NCI-H1092 (cell line): Measurements from ENCODE around the gene DYNLRB1.
"Not testable (repeated sequence)": the region's sequence is repeated elsewhere in the genome, so short reads cannot be mapped to it uniquely, and the experiment has no call there.

Experiments
- DNase-seq: peaks from one replicate; lab custom pipeline; 2025; lab: John Stamatoyannopoulos, UW

Gene DYNLRB1

GRCh38 chr20:34512266-34512954 lies 3.8 kb upstream of the DYNLRB1 start:
- no peak for DNase-seq

- no peak for DNase-seq
Measured at GRCh38 chr20:34512955-34513419, 3.2 kb upstream of the DYNLRB1 start.

GRCh38 chr20:34514034-34514433 lies 2.2 kb upstream of the DYNLRB1 start:
- DNase-seq: not testable (repeated sequence)

- DNase-seq: no peak
Measured at GRCh38 chr20:34514897-34515483, 1.2 kb upstream of the DYNLRB1 start.

DNA sequence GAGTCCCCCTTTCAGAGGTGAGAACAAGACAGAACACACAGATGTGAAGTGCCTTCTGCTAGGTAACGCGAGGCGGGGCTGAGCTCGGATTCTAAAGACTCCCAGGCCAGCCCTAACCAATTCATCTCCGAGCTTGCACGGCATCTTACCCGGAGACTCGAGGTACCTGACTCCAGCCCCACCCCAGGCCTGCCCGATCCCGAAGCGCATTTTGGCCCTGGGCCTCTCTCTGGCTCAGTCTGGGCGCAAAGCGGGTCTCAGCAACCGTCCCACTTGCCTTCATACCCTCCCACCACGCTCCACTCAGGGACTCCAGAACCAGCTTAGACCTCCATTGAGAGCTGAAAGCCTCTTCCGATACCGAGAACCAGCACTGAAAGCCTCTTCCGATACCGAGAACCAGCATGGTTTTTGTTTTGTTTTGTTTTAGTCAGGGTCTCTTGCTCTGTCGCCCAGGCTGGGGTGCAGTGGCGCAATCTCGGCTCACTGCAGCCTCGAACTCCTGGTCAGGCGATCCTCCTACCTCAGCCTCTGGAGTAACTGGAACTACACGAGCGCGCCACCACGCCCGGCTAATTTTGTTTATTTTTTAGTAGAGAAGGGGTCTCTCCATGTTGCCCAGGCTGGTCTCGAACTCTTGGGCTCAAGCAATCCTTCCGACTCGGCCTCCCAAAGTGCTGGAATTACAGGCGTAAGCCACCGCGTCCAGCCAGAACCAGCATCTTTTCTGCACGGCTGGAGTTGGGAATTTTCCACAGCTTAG lies 557 bp upstream of the DYNLRB1 start:
- peak; percentile 57 for DNase-seq

DNA sequence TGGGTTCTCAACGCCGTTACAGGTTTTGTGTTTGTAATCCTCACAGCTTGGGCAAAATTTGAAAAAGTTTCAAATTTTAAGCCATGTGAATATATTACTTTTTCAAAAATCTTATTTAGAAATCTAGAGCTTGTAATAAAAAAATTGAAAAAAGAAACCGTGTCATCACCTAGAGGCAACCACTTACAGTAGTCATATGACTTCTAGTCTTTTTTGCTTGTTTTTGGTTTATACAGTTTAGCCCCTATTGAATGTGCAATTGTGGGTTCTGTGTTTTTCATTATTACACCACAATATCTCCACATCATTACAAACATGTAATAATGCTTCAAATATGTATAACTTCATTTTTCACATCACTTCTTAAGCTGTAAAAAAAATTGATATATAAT lies 888 bp downstream of the DYNLRB1 start:
- no peak for DNase-seq

GRCh38 chr20:34518863-34519262 lies 2.6 kb downstream of the DYNLRB1 start:
- not testable (repeated sequence) for DNase-seq

- not testable (repeated sequence) for DNase-seq
Measured at GRCh38 chr20:34519841-34520240, 3.6 kb downstream of the DYNLRB1 start.

DNA sequence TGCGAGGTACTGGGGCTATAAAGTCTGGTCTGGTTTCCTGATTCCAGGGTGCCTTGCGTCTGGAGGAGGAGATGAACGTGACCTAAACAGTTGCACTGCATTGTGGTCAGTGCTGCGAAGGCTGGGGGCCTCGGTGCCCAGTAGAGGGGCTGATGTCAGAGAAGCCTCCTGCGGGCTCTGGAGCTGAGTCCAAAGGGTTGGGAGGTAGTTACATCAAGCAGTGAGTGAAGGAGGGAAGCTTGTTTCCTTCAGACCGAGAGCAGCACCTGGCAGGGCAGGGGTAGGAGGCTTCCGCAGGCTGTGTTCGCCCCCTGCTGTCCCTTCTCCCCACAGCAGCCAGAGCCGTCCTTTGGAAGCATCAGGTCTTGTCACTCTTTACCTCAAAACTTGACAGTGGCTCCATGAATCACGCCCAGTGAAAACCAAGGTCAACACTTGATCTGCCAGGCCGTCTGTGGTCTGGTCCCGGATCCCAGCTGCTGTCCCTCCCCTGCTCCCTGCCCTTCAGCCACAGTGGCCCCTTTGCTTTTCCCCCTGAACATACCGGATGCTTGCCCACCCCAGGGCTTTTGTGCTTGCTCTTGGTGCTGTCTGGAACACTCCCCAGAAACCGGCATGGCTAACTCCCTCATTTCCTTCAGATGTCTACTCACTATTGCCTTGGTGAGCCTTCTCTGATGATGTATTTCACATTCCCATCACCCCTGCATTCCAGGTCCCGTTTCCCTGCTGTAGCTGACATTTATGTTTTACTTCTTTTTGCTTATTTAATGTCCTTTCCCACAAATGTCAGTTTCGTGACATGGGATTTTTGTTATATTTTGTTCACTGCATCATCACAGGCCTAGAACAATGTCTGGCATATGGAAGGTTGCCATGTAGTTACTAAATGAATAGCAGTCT lies 7.0 kb downstream of the DYNLRB1 start:
- no peak for DNase-seq

DNA sequence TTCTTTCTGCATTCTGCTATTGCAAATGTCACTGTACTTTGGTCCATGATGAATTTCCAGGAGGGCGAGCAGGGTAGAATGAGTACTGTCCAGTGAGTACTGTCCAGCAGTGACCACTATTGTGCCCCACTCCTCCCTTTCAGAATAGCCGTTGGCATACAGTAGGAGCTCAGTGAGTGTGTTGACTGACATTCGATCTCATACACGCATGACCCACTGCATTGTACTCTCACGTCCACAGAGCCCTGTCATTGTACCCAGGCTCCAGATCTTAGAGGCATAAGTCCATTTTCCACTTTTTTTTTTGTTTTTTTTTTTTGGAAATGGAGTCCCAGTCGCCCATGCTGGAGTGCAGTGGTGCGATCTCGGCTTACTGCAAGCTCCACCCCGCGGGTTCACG lies 8.2 kb downstream of the DYNLRB1 start:
- DNase-seq: no peak

DNA sequence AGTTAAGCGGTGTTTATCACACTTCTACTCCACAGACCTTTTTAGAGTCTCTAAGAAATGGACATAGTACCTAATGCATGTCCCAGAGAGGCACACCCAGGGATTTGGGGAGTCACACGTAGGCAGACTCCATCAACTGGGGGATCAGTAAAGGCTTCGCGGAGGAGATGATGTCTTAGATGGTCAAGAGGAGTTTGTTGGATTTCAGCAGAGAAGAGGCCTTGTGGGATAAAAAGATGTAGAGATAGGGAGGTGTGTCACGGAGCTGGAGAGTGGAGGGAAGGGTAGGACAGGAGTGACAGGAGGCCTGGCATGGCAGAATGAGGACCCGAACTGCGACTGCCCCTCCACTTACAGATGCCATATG lies 9.1 kb downstream of the DYNLRB1 start:
- no peak for DNase-seq

- DNase-seq: no peak
Measured at GRCh38 chr20:34525709-34526416, 9.6 kb downstream of the DYNLRB1 start.

- DNase-seq: no peak
Measured at GRCh38 chr20:34526466-34526865, 10.2 kb downstream of the DYNLRB1 start.

DNA sequence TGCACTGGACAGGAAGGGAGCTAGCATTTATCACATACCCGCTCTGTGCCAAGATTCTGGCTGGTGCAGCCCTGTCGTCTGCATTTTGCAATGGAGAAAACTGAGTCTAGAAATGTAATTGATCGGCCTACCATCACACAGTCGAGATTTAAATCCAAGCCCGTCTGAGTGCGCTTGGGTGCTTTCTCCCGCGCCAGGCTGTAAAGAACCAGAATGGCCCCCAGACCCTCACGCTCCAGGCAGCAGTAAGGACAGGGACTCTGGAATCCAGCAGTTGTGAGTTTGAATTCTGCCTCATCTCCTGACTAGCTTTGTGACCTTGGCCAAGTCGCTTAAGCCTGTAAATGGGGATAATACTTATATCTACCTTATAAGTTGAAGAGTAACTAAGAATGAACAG lies 10.8 kb downstream of the DYNLRB1 start:
- no peak for DNase-seq

- DNase-seq: no peak
Measured at GRCh38 chr20:34528921-34529297, 12.7 kb downstream of the DYNLRB1 start.

DNA sequence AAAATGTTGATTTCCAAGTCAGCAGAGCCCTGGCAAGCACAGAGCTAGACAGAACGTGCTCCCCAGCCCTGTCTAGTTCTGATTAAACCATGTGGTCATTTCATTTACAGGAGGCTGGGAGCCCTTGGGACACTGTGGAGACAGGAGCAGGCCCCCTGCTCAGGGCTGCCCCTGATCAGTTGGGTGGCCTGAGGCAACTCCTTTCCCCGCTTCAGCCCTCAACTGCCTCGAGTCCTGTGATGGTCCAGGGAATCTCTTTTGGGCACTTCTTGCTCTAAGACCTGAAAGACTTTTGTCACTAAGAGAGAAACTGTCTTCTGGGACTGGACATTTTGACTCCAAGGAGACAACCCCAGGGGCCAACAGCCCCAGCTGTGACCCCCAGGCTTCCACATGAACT lies 13.5 kb downstream of the DYNLRB1 start:
- no peak for DNase-seq

DNA sequence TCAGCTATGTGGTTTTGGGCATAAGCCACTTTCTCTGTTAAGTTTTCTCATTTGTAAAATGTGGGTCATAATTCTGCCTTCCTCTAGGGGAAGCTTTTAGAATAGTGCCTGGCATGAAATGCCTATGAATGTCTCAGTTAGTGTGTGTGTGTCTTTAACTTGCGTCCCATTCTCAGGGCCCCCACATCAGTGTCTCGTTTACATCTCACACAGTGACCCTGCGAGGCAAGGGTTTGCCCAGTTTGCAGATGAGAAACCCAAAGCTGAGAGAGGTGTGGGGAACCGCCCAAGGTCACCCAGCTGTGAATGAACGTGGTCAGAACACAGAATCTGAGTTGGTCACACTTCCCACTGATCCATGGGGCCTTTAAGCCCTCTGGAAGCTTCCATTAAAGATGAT lies 14.1 kb downstream of the DYNLRB1 start:
- DNase-seq: no peak

- DNase-seq: no peak
Measured at GRCh38 chr20:34531608-34532265, 15.5 kb downstream of the DYNLRB1 start.

DNA sequence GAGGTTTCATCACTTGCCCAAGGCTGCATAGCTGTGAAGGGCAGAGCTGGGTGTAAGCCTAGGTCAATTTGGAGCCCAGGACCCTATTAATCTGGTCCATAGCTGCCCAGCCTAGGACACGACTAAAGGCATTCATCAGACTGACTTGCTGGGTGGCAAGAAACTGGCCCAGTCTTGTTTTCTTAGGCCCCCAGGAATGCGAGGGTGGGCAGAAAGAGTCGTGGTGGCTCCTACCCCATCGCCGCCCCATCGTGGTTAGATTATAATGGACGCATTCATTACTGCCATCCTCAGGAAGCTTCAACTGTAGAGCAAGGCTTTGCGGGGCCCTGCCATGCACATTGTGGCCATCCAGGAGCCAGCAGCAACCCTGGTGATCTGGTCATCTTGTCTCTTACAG lies 16.1 kb downstream of the DYNLRB1 start:
- DNase-seq: no peak

DNA sequence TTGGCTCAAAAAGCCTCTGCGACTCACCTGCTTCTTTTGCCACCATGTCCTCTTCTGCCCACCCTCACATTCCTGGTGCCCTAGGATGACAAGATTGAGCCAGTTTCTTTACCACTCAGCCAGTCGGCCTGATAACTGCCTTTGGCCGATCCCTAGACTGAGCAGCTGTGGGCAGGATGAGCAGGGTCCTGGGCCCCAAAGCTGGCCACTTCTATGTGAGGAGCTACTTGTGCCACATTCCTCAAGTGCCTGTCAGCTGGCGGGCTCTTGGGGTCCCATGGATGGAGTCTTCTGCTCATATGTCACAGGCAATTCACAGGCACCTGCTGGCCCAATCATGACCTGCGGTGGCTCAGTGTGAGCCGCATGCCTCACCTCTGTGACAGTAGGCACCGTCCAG lies 16.5 kb downstream of the DYNLRB1 start:
- no peak for DNase-seq
